ENCODE data around the gene ZNF746.

DNA sequence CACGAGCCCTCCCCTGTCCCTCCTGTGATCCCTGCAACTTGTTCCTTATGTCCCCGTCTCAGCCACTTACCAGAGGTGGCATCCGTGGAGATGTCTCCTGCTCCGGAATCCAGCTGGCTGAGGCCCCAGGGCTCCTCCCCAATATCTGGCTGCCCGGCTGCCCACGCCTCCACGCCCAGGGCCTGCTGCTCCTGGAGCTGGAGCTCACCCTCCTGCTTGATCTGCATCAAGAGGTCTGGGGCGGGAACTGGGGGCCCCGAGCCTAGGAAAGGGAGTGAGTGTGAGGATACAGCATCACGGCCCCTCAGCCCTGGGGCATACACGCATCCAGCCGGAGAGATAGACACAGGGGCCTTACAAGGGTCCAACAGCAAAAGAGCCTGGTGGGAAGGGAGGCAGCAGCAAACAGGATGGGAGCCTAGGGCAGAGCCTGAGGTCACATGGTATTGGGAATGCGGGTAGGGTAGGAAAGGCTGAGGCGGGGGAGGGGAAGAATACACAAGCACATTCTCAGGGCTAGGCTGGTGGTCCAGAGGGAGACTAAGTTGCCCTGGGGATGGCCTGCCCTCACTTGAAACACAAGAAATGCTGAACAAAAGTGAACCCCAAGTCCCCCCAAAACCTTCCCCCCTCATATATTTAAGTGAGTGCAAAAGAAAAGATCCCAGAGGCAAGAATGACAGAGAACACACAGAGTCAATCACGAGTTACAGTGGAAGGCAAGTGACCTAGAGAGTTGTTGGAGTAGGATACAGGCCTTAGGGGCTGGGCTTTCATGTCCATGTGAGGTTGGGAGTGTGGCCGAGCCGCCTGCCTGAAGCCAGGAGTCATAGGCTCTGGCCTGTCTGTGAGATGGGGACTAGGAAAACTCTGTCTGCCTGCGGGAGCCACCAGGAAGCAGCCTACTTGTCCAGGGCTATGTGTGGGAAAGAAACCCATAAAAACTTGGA, 19.8 kb downstream of the ZNF746 start:
- TF ChIP-seq, protein P1, sequence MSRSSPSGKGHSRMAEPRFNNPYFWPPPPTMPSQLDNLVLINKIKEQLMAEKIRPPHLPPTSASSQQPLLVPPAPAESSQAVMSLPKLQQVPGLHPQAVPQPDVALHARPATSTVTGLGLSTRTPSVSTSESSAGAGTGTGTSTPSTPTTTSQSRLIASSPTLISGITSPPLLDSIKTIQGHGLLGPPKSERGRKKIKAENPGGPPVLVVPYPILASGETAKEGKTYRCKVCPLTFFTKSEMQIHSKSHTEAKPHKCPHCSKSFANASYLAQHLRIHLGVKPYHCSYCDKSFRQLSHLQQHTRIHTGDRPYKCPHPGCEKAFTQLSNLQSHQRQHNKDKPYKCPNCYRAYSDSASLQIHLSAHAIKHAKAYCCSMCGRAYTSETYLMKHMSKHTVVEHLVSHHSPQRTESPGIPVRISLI (tag by site-specific recombination; IDR thresholded peaks at IDR 0.05), result no peak
- TF ChIP-seq SETDB1 (IDR thresholded peaks at IDR 0.05; ENCODE audit: insufficient read length, low read length) (no peak), ZNF776 (tag by site-specific recombination; IDR thresholded peaks at IDR 0.05; ENCODE audit: borderline replicate concordance) (no peak), ZFP3 (tag by site-specific recombination; IDR thresholded peaks at IDR 0.05; ENCODE audit: low read depth) (no peak)
